SH-SY5Y (cell line): ENCODE results near the gene MRPL19.

Source experiments
- GATA2 ChIP-seq: IDR thresholded peaks from 2 replicates; pipeline ENCODE4 v1.6.1; 2011; ENCODE audit warnings: mild to moderate bottlenecking, low read depth, low read length
- GATA3 ChIP-seq: IDR thresholded peaks from 2 replicates; pipeline ENCODE4 v1.6.1; 2011; ENCODE audit warnings: low read depth, mild to moderate bottlenecking, low read length, moderate library complexity

Gene MRPL19

DNA sequence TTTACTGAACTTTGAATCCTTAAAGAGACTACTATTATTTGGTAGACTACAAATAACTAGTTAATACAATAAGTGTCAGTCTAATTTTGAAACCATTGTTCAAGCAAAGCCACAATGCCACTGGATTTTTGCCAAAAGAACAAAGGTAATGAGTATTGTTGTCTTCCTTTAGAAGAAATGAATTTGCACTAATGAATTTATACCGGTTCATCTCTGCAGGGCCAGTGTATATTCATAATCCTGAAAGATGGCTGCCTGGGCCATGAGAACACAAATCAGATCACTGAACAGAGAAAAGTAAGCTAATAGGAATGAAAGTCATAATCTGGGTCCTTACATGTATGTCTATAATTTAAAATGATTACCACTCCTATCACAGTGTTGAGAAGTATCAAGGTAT is 33.0 kb downstream of the MRPL19 start:
- no peak for TF ChIP-seq GATA3
- no peak for TF ChIP-seq GATA2

DNA sequence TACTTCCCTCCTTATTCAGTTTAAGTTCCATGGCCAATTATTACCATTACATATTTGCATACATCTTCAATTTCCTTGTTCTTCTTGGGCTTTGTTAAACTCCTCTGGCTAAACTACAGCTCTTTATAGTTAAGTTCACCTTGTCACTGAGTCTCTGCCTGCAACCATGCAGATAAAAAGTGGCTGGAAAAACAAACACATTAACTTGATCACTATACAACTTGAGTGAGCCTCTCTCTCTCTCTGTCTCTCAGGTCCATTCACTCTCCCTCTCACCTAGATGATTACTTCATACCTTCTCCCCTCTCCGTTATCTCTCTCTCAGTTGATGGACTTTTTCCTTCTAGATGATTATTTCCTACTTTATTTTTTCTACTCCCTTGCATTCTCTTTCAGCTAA is 33.8 kb downstream of the MRPL19 start:
- TF ChIP-seq GATA3 (no peak), GATA2 (no peak)

DNA sequence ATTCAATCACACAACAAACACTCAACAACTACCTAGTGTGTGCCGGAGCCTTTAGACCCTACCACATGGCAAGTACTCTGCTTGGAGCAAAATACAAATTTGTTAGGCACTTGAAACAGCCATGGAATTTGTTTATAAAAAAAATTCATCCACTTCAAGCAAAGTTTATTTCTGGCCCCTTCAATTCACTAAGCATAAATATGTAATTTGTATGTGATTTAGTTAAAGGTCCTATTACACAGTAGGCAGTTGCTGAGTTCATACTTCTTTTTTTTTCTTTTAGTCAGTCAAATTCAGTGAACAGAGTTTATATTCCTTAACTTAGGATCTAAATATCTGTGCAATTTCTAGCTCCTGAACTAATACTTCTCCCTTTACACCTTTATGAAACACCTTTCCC is 41.6 kb downstream of the MRPL19 start:
- TF ChIP-seq GATA3: no peak
- no peak for TF ChIP-seq GATA2

DNA sequence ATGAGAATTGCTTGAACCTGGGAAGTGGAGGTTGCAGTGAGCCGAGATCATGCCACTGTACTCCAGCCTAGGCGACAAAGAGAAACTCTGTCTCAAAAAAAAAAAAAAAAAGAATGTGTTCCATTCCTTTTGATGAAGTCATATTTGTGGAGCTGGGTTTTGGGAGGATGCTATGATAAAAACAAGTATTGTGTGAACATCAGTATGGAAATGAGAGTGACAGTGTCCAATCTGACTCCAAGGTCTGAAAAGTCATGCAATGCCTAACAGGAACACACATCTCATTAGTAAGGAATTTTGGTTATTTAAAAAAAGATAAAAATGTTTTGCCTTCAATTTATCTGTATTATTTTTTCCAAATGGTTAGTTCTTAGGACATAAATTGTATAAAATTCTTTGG is 52.3 kb downstream of the MRPL19 start:
- TF ChIP-seq GATA2 (no peak), GATA3 (no peak)

DNA sequence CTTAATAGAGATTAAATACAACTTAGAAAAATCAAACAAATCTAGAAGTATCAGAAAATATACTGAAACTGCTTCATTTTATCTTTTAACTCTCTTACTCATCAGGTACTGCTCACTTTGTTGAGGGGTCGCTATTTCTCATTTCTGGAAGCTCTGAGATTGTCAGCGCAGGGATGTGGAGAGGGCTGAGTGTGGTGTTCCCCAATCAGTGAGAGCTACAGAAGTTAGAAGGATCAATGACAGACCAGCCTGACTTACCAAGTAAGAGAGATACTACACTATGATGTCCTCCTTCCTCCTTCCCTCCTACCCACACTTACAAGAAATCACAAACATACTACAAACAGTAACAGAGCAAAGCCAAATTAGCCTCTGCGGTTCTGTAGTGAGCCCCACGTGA is 56.0 kb downstream of the MRPL19 start:
- no peak for TF ChIP-seq GATA2
- TF ChIP-seq GATA3: no peak

DNA sequence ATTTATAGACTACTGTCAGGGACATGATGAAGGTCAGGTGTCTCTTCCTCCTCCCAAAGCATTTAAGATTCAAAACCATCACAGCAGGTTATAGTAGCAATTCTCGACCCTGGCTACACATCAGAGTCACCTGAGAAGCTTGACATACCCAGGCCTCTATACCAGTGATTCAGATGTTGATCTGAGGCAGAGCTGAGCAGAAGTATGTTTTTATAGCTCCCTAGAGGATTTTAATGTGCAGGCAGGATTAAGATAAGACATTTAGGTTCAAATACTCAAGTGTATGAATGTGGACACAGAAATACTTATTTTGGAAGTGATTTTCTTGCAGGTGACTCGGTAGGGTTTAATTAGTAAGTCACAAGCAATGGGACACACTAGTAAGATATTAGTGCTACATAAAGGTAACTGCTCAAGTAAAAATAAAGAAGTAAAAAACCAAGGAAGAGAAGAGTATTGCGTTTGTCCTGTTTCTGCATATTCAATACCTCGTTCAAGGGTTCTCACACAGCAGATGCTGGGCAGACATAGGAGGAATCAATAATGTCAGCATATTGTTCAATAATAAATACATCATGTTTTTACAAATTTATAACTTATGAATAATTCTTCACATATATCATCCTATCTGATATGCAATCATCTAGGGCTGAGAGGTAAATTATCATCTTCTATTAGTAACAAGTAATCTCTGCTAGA is 57.2 kb downstream of the MRPL19 start:
- no peak for TF ChIP-seq GATA2
- TF ChIP-seq GATA3: no peak

DNA sequence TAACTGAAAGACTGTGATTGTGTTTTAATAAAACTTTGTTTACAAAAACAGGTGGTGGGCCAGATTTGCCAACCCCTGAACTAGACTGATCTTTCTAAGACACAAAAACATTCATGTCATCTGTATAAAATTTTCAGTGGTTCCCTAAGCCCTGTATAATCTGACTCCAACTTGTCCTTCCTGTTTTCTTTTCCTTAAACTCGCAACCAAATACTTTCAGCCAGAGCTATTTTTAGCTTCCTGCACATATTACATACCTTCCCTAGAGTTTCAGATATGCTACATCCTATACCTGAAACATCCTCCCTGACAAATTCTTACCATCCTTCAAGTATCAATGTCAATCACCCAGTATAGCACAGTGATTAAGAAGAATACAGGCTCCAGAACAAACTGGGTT is 59.3 kb downstream of the MRPL19 start:
- TF ChIP-seq GATA2: no peak
- TF ChIP-seq GATA3: no peak

DNA sequence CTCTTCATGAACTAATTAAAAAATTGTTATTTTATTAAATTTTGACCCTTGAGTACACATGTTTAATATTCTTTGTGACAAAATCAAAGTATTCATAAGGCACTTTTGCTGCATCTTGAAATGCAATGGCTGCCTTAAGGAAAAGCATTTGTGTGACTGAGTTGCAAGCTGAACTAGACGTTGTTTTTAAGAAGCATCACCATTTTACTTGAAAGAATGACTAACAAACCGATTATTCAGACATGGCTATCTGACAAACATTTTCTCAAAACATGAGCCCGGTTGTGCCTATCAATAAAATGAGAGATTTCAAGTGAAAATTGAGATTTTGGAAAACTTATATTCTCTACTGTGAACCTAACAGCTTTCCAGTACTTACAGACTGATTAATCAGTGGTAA is 61.3 kb downstream of the MRPL19 start:
- TF ChIP-seq GATA3 (no peak), GATA2 (no peak)

DNA sequence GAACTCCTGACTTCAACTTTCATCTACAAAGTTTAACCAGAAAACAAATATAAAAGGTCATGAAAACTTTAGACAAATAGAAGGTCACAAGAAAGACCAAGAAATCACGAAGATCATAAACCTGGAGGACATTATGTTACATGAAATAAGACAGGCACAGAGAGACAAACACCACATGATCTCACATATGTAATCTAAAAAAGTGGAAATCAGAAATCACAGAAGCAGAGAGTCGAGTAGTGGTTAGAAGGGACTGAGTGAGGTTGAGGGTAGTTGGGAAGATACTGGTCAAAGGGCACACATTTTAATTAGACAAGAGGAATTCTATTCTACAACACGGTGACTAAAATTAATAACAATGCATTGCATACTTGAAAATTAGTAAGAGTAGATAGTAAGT is 62.7 kb downstream of the MRPL19 start:
- TF ChIP-seq GATA2: no peak
- no peak for TF ChIP-seq GATA3

DNA sequence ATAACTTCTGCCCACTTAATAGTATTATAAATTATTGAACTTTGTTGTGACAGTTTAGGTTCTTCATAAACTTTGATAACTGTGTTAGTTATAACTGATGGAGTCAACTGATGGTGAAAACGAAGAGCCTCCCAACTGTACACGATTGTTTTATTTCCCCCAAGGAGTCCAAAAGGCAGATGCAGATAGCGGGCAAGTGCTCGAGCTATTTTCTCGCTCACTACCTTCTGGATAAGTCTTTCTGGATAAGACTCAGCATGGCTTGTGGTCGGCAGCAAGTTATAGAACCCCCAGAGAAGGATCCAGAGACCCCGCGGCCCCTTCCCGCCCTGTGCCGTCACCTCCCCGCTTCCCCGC is 63.6 kb downstream of the MRPL19 start:
- TF ChIP-seq GATA2 (no peak), GATA3 (no peak)

DNA sequence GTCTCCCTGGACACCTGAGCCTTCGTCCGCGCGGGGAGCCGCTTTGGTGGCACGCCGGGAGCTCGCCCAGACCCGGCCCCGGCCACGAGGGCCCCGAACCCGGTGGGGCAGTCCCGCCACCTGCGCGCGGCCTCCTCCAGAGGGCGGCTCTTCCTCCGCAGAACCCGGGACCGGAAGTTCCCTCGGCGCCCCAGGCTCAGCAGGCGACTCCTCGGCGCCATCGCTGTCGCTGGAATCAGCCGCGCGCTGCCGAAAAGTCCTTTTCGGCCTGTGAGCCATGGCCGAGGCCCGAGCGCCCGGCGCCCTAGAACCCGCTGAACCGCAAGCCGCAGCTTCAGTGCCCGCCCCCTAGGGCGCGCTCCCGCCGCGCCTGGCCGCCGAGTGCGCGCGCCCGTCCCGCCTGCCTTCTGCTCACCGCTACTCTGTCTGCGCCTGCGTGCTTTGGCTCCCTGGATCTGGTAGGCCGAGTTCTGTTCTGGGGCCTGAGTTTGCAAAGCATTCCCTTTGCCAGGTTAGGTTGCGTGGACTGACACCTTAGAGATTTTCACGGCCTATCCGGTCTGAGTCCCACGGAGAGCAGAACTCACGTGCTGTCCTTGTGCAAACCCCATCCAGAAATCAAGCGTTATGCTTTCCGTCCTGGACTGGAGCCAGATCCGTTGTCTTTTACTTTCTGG is 64.1 kb downstream of the MRPL19 start, which contains the start of gene GCFC2:
GCFC2 (minus strand) TSS at position 339 of the 677 bp plus-strand sequence; CDS start at position 279, 60 bp downstream.
- no peak for TF ChIP-seq GATA2

DNA sequence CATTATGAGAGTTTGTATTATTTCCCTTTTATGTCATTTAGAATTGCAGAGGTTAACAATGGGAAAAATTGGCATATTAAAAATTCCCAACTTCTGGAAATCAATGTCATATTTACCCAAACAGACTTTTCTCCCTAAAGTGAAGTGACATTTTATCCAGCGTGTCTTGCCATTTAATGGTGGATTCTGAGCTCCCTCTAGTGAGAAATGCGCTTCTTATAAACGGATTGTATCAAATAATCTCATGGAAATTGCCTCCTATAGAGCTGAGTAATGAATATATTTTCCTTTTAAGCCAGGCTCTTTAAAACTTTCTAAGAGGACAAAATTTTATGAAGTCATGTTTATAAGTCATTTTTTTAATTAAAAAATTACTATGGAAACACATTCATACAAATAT is 69.8 kb downstream of the MRPL19 start:
- no peak for TF ChIP-seq GATA2
- TF ChIP-seq GATA3: no peak

DNA sequence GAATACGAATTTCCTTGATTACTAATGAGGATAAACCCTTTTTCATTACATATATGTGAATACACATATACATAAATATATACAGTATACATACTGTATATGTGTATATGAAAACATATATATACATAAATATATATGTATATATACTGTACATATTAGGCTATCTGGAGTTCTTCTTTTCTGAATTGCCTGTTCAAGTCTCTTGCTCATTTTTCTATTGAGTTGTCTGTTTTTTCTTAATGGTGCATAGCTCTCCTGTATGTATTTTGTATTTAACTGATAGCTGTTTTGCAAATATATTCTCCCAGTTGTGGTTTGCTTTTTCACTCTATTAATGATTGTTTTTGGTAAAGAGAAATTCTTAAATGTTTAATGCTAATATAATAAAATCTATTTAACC is 73.0 kb downstream of the MRPL19 start:
- no peak for TF ChIP-seq GATA2
- no peak for TF ChIP-seq GATA3

DNA sequence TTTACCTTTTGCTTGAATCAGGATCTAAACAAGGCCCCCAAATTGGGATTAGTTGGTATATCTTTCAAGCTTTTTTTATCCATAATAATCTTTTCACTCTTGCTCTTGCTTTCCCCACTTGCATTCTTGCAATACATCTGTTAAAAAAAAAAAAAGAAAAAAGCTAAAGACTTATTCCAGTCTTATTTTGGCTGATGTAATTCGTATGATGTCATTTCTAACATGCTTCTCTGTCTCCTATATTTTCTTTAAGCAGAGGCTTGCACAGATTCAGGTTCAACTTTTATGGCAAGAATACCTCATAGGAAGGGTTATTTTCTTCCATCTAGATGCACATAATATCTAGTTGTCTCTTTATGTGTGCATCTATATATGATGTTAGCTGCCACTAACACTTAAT is 73.9 kb downstream of the MRPL19 start:
- TF ChIP-seq GATA2 (no peak), GATA3 (no peak)

DNA sequence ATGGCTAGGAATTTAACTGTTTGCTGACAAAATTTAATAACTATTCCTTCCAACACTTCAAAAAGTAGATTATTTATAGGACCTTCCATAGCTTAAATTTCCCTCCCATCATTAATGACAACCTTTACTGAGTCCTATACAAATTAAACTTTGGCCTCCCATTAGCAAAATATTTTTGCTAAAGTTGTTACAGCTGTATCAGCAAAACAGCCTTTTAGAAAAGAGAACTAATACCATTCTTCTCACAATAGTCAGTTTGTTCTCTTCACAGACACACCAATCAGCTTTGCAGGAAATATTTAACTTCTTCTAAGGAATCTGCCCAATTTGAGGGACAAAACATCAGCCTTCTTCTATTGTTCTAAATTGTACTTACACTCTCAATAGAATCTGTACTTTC is 76.1 kb downstream of the MRPL19 start:
- no peak for TF ChIP-seq GATA3
- TF ChIP-seq GATA2: no peak
